KG1 (cell line): ENCODE measurements around the gene OR6V1.

Experiments used
- DNase-seq: peaks from one replicate; lab custom pipeline; 2025; lab: John Stamatoyannopoulos, UW

Gene OR6V1

DNA sequence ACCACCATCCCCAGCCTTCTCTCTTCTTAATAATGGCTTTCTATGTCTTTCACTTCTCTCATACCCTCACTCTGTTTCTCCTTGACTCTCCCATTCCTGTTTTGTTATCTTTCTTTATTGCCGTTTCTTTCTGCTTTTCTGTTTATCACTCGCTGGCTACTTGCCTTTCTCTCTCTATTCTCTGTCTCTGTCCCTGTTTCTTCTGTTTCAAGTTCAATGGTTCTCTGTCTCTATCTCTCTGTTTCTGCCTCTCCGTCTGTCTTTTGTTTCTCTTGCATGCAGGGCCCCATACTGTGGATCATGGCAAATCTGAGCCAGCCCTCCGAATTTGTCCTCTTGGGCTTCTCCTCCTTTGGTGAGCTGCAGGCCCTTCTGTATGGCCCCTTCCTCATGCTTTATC is at the start of gene OR6V1:
TSS of gene OR6V1 (plus strand) at position 301 of the 400 bp plus-strand sequence. CDS start at position 301, 0 bp downstream.
- DNase-seq: no peak

GRCh38 chr7:143002898-143003297 is 49.2 kb upstream of the OR6V1 start:
- DNase-seq: no peak

- DNase-seq: no peak
Measured at GRCh38 chr7:143003393-143004051, 48.6 kb upstream of the OR6V1 start.

DNA sequence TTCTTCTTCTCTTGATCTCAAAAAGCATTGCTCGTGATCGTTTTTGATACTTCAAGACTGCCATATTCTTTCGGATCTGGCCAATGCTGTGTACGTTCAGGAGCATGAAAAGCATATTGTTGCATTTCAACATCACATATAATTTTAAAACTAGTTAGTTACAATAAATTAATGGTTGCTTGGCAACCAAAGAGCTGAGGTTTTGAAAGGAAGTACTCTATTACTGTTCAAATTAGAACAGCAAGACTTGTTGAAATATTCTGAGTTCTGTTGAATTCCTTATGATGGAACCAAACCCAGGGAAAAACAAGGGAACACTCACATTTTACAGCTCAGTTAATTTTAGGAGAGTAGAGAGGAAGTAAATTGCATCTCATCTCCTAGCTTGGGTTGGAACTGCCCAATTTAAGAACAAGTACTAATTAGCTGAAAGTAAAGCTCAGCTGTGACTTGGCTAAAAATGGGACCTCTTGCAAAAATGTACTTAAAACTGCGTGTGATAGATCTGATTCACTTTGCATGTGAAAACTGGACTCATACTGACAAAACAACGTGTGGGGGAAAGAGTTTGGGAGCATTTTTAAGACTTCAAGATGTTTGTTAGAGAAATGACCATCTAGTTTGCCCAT is 46.4 kb upstream of the OR6V1 start:
- no peak for DNase-seq

- DNase-seq: peak; percentile 37
Measured at GRCh38 chr7:143008007-143008901, 43.9 kb upstream of the OR6V1 start.

GRCh38 chr7:143012001-143012400 is 40.1 kb upstream of the OR6V1 start:
- no peak for DNase-seq

DNA sequence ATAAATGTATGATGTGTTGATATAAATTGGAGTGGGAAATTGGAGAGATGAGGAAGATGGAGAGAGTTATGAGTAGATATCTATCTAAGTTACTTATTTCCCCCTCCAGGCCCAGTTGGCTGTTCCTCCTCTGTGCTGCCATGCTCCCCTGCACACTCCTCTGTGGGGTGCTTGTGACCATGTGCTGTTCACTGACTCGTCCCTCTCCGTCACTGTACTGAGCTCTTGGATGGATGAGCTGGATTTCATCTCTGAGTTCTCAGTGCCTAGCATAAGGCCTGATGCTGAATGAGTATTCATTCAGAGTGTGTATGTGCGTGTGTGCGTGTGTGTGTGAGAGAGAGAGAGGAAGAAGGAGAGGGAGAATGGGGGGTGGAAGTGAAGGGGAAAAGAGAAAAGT is 39.7 kb upstream of the OR6V1 start:
- DNase-seq: no peak

GRCh38 chr7:143013473-143013872 is 38.7 kb upstream of the OR6V1 start:
- DNase-seq: no peak

DNA sequence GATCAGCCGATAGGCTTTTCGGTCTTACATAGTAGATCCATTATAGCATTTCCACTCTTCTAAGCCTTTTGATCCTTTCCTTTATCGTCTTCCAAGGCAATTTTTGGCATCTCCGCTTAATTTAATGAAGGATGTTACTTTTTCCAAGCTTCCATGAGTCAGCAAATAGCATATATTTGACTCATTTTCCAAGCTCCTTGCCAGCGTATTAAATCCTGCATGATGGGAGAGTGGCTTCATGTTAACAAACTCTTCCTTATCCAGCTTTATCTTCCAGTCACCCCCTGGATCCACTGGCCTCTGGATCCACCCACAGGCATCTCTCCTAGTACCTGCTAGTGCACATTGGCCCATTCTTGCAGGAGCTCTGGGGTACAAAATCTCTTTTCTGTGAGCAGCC is 38.2 kb upstream of the OR6V1 start:
- DNase-seq: no peak

DNA sequence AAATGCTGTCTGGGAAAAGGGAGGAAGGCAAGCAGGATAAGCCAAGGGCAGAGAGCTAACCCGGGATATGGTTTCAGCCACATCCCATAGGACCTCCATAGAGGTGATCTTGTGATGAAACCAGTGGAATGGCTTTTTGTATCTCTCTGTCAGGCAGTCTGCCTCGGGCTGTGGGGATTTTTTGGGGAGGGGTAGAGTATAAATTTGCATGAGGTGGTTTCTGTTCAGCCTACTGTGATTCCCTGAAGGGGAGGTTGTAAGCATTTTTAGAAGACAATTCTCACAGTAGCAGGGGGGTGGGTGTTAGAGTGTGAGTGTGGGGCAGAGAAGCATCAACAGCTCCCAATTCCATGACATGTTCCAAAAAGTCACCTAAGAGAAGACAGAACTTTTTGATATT is 37.1 kb upstream of the OR6V1 start:
- DNase-seq: no peak

GRCh38 chr7:143015926-143016490 is 36.1 kb upstream of the OR6V1 start:
- DNase-seq: no peak

DNA sequence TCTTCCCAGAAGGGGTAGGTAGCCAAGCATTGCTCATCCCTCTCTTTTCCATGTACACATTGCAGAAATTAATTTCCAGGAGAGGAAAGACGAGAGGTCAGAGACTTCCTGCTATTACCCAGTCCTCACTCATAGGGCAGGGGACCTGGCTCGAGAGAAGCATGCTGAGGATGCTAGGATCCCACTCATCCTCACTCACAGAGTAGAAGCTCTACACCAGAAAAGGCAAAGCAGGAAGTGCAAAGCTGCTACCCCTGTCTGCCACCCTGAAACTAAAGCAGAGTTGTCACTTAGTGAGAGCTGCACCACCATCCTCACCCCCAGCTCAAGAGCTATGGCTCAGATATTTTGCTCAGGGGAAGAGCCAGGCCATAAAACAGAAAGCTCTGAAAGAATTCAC is 35.1 kb upstream of the OR6V1 start:
- no peak for DNase-seq

GRCh38 chr7:143018931-143019330 is 33.2 kb upstream of the OR6V1 start:
- DNase-seq: no peak

DNA sequence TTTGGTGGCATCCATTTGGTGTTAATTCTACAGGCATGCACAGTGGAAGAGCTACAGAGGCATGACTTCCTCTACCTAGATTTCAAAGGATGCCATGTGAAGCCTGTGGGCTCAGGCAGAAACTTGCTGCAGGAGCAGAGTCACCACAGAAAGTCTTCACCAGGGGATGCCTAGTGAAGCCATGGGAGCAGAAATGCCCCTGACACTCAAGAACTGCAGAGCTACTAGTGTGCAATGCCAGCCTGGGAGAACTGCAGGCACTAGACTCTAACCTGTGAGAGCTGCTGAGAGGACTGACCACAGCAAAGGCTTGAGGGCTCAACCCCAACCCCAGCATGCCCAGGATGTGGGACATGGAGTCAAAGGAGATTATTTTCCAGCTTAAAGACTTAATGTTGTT is 29.1 kb upstream of the OR6V1 start:
- no peak for DNase-seq

DNA sequence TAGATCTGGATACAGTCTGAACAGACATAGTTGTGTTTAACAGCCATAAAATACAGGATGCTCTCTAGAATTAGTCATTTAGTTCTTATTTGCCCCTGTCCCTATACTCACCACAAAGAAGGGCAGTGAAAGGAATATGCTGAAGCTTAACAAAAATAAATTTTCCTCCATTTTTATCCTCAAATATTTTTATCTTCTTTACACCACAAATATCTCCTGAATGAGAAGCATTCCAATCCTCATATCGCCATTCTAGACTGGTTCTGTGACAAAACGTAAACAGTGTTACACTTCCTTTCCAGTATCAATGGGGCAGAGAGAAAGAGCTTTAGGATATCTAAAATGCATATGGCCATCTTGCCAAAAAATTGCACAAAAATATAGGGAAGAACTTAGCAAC is 26.8 kb upstream of the OR6V1 start:
- DNase-seq: no peak

DNA sequence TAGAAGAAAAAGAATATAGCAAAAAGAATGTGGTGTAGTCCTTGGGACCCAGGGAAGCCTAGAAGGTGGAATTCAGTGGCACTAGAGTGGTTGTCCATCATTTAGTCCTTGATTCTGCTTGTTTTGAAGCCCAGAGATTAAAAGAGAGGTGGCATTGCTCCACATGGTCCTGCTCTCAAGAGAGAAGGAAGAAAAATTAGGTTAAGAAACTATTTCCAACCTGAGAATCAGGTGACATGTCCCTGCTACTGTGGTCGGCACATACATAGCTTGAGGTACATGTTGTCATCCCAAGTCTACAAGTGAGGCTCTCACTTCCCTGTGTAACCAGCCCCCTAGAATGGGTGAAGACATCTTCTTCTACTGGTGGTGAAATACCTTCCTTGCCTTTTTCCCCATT is 25.1 kb upstream of the OR6V1 start, which contains the start of gene OR9A2:
TSS of gene OR9A2 (minus strand) at position 101 of the 400 bp plus-strand sequence. CDS start at position 101, 0 bp downstream.
- no peak for DNase-seq

DNA sequence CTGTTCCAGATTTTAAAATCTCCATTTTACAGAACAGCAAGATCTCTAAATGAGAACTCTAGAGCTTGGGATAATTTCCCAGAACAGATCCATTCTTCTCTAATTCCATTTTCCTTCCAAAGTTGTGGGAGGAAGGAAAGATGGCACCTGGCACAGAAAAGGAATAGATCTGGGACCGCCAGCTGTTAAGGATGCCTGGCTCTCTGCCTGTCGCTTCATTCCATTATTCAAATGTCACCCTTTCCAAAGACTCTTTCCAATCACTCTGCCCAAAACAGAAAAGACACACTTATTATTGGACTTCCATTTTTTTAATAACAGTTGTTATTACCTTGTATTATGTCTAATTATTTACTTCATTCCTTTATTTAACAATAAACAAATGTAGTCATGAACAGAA is 24.5 kb upstream of the OR6V1 start:
- no peak for DNase-seq

DNA sequence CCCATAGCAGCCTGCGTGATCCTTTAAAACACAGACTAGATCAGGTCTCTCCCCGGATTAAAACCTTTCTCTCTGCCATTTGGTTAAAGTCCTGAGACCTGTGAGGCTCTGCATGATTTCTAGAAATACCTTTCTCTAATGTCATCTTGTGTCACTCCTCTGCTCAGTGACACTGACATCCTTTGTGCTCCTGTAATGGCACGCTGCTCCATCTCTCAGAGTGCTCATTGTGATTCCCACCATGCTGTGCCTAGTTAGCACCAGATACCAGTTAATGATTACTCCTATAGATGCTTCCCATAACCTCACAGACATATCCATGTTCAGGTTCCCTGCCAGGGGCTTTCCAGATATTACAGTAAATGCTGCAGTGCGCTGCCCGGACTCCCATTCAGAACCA is 13.5 kb upstream of the OR6V1 start:
- no peak for DNase-seq

GRCh38 chr7:143040209-143040715 is 11.9 kb upstream of the OR6V1 start:
- DNase-seq: no peak

GRCh38 chr7:143041346-143041745 is 10.8 kb upstream of the OR6V1 start:
- DNase-seq: no peak

GRCh38 chr7:143042159-143042789 is 9.9 kb upstream of the OR6V1 start:
- DNase-seq: no peak

- no peak for DNase-seq
Measured at GRCh38 chr7:143042790-143043271, 9.3 kb upstream of the OR6V1 start.
